HG02759 (cell line): Measurements from ENCODE around the gene CFAP45.
"Not testable (repeated sequence)": the region's sequence is repeated elsewhere in the genome, so short reads cannot be mapped to it uniquely, and the experiment has no call there.

Experiments used
- ATAC-seq: cut with Tn5 transposase; IDR thresholded peaks from one replicate; pipeline ENCODE4 v1.9.1; 2021; ENCODE audit warnings: mild to moderate bottlenecking, moderate library complexity; ENCODE audit not compliant: unreplicated experiment

The CFAP45 gene

DNA sequence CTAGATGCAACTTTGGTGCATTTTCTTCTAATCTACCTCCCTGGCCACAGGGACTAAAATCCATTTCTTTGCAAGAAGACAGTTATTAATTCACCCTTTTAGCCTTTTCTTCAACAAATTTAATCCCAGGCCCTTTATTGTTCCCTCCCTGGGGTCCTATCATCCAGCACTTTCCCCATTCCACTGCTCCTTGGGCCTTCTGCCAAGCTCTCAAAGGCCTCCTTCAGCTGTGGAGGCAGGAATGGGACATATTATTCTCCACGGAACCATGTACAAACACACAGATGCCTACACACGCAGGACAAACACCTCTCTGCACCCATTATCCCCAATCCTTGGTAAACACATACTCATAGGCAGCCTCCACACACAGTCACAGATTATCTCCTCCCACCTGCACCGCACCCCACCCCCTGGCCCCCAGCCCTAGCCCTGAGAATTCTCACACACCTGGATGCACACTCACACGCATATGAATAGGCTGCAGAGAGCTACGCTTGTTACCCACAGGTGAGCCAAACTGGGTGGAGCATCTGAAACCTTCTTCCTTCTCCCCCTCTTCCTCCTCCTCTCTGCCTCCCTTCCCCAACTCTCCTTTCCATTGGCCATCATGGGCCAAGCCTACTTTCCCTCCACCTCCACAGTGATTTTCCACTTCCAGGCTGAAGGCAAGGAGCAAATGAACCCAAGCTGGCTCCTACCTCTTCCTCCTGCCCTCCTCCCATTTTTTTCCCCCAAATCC is 13.7 kb upstream of the CFAP45 start:
- ATAC-seq = no peak

DNA sequence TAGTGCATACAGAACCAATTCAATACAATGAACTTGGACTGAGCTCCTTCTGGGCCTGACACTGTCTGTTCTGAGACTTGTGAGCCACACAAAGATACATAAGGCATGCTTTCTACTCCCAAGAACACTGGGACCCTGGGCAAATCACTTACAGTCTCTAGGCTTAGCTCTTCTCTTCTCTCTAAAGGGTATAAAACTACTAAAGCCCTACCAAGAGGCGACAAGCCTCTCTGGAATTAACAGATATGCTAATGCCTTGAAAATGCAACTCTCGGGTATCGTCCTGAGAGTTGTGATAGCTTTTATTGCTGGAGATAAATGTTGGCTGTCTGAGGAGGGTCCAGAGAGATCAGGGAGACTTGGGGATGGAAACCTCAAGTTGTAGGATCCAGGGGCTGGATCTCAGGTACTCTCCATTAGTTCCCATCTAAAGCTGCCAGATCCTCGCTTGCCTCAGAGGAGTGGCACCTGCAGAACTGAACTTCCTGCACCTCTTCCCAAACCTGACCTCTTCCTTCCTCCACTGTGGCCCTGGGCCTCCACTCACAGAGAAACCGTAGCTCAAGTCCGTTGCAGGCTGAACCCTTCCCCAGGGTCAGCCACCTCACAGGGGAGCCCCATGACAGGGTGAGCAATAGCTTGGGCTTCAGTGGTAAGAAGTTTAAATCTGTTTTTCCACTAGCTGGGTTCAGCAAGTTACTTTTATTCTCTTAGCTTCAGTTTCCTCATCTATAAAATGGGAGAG is 11.5 kb upstream of the CFAP45 start:
- no peak for ATAC-seq

DNA sequence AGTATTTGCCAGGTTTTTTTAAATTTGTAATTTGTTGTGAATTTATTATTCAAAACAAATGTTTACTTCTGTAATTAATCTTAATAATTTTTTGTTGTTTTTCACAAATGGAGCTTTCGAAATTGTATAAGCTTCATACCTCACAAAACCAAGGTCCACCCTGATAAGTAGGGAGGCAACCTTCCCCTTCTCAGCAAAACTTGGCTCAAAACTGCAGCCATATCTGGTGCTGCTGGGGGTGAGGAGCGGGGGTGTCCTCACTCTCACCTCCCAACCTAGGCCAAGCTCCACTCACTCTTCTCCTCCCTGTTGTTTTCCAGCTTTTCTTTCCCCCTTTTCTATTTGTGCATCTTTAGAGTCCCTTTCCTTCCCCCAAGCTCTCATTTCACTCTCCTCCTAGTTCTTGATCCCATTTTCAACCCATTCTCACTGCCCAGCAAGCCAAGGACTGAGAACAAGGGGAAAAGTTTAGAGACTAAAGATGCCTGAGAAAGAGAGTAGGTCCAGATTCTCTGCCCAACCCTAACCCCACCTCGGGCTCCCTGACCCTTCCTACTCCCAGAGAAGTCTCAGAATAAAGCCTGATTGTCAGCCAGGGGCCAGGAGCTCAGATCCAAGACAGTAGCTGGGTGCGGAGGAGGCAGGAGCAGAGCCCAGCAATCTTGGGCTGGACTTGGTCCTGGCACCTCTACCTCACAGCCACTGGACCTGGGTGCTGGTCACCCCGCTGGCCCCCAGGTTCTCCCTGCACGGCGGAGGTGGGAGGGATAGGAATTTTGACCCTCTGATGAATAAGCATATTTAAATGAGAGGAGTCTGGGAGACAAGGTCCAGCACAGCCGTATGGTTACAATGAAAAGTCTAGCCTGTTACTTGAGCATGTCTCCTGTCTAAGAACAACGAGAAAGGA is 8.3 kb upstream of the CFAP45 start:
- ATAC-seq = no peak

DNA sequence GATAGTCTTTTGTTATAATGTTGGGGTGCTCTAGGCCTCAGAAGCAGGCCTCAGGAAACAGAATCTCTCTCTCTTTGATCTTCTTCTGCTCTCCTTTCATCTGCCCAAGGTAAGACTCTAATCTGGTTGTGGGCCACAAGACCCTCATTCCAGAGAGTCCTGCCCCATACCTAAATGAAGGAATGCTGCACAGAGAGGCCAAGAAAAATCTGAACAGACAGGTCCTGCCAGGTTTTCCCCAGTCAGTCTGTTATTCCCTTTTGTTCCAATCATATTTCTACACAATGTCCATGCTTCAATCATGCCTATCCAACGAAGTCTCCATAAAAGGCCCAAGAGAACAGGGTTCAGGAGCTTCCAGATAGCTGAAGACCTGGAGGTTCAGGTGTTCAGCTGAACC is 7.0 kb upstream of the CFAP45 start:
- no peak for ATAC-seq

DNA sequence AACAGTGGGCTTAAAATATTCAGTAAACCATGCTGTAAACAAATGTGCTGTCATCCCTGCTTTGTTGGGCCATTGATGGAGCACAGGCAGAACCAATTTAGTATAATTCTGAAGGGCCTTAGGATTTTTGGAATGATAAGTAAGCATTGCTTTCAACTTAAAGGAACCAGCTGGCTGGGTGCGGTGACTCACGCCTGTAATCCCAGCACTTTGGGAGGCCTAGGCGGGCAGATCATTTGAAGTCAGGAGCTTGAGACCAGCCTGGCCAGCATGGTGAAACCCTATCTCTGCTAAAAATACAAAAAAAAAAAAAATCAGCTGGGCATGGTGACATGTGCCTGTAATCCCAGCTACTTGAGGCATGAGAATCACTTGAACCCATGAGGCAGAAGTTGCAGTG is 4.1 kb upstream of the CFAP45 start:
- not testable (repeated sequence) for ATAC-seq

DNA sequence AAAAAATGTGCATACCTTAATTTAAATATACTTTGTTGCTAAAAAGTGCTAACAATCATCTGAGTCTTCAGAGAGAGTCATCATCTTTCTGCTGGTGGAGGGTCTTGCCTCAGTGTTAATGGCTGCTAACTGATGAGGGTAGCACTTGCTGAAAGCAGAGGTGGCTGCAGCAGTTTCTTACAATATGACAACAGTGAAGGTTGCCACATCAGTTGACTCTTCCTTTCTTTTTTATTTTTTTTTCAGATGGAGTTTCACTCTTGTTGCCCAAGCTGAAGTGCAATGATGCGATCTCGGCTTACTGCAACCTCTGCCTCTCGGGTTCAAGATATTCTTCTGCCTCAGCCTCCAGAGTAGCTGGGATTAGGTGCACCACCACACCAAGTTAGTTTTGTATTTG is 2.6 kb upstream of the CFAP45 start:
- no peak for ATAC-seq

DNA sequence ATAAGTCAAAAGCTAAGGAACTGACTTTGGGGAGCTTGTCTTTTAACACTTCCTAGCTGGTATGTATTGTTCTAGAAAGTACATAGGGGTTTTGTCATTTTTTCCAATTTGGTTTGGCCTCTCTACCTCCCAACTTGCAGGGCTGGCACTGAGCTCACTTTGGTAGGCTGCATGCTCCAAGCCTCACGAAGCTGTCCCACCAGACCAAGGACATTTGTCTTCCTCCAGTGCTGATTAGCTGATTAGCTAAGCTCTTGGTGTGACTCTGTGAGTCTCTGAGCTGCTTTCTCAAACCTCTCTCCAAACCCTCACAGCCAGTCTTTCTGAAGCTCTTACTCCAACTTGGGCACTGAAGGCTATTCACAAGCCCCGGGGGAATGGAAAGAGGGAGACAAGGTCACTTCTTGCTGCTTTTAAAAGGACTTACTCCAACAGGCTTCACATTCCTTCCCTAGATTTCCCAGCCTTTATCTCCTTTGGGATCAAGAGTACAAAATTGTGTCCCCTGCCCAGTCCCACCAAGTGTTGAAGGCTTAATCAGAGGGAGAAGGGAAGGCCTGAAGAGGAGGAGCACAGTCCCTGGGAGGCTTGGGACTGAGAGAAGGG is 893 bp upstream of the CFAP45 start:
- ATAC-seq = no peak

DNA sequence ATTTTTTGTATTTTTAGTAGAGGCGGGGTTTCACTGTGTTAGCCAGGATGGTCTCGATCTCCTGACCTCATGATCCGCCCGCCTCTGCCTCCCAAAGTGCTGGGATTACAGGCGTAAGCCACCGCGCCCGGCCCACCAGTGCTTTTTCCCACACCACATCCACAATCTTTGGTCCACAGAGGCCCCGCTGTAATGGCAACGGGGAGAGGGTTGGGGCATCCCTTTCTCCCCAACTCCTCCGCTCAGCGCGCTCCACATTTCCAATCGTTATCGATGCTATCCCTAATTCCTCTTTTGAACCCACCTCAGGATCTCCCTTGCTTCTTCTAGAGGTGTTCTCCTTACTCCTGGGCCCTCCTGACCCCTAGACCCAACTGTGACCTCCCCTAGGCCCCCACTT is 331 bp downstream of the CFAP45 start:
- not testable (repeated sequence) for ATAC-seq

DNA sequence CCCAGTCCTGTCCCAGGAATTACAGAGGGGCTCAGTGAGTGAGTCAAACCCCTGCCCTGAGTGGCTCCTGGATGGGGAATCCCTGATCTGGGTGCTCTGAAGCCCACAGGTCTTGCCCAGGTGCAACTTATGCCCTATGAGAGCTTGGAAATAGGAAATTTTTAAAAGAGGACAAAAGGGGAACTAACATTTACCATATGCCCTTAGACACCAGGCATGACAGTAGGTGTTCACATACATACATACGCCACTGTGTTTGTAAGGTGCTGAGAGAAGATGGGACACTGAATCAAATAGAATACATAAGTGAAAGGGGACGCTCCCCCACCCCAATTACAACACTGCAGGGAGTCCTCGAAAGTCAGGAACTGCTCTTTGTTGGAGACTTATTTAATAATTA is 1.4 kb downstream of the CFAP45 start:
- ATAC-seq = no peak

DNA sequence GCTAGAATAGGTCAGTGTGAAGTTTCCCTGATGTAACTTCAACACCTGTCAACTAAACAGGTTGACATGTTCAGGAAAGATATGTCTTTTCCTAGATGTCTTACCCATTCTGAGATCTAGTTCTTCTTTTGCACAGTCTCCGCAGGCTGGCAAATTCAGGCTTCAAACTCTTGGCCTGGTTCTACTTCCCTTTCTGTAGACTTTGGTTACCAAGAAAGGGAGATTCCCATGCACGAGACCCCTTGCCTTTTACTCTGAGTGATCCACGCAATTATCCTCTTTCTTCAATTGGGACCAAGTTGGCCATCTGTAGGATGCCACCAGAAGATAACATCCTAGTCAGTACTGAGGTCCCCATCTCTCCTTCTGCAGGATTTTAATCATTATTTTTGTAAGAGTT is 2.0 kb downstream of the CFAP45 start:
- no peak for ATAC-seq

DNA sequence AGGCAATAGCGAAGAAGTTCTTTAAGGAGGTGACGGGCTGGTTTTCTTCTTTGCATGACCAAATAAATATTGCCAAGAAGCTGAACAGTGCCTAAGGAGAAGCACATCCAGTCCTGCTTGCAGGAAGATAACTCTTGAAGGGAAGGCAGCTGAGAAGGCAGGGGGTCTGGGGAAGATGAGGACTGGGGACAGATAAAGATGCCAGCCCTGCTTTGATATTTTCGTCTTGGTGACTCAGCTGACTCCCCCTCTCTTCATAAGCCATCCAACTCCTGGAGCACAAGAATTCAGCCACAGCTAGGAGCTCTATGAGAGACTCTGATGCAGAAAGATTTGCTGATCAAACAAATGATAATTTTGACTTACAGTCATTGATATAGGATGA is 3.4 kb downstream of the CFAP45 start:
- no peak for ATAC-seq

DNA sequence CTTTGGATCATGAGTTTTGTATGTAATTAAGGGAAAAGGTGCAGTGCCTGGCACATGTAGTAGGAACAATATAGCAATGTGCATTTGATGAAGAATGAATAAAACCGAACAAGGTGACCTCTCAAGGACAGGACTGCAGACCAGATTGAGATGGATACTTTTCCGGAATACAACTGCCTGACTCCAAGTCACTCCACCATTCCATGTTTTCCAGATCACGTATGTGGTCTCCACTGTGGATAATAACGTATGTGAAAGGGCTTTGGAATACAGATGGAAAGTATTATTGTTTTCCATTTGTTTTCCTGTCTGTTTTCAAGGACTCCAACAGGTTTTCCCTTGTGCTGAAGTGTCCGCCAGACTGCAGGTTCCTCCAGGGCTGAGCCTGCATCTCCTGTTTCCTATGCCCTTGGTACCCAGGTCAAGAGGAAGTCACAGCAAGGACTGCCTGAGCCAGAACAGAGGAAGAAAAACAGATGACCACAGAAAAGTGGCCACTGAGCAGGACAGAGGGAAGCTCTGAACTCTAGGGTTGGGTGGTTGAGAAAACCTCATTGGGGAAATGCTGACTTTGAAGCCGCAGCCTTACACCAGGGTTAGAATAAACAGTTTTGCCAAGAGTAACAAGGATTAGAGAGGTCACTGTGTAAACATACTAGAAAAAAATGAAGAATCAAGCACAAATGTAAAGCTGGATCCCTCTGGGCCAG is 4.0 kb downstream of the CFAP45 start:
- ATAC-seq = no peak

DNA sequence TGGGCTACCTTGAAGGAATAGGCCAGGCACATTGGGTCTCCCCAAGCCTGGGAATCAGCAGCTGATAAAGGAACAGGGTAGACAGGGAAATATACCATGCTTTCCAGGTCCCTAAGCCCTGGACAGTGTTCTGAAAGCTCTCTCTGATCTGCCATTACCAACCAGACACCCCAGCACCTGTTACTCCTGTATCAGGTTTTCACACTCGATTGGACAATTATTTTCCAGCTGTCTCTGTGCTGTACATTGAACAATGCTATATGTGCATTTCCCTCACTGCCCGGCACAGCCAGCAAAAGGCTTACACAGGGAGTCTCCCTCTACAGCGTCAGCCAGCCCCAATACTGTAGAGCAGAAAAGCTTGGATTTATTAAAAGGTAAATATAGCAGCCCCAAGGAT is 4.7 kb downstream of the CFAP45 start:
- no peak for ATAC-seq

DNA sequence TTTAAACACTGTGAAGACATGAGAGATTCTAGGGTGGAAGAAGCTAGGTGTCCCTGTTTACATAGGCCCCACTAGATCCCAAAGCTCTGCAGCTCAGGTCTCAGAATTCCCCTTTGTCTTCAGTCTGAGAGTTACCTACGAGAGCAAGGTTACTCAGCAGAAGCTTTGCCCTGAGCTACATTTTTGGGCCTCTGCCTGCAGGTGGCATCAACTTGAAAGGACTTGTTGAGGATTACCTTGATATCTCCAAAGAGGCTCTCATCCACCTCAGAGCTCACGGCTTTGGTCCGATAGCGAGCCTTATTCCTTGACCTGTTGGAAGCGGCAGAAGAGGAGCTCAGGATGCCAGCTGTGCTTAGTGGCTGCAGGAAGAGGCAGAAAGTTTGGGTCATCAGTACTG is 7.0 kb downstream of the CFAP45 start:
- no peak for ATAC-seq

DNA sequence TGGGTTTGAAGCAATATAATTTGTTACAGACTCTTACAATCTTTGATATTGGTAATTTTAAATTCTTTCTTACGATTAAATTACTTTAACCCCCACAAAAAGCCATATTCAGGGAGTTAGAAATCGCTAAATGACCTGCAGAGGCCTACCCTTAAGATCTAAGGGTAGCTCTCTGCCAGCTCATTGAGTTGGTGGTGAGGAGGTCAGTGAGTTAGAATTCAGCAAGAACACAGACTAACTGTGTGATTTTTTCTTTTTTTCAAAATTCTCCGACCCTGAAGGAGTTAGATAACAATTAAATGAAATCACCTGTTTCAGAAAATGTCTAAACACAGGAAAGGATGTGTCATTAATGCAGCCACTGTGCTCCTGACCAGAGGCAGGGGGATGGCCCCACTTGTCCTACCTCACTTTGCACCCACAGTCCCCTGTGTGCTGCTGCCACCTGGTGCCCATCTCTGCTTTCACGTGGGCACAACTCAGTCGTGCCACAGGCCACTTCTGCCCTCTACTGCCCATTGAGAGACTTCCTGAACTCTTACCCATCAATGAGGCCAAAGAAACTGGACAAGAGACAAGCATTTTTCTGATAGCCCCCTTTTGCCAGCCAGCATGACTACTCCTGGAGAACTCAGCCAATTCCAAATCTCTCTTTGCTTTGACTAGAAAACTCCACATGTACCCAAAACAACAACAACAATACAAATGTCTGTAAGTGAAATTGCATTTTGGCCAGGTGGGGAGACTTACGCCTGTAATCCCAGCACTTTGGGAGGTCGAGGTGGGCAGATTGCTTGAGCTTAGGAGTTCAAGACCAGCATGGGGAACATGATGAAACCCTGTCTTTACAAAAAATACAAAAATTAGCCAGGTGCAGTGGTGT is 8.4 kb downstream of the CFAP45 start:
- ATAC-seq = peak; percentile 69

DNA sequence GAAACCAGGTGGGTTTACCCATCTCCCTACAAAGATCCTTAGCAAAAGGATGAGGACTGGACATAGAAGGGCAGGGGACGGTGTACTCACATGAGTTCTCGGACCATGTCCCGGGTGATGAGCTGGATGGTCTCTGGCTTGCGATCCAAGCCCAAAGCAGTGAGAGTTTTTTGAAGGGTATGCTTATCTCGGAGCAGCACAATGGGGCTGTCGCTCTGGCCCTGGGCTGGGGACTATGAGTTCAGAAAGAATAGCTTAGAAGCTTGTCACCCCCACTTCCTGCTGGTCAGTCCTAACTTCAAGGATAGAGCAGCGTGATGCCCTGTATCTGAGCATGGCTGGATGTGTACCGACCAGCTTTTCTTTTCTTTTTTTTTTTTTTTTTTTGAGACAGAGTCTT is 9.6 kb downstream of the CFAP45 start:
- ATAC-seq = no peak

DNA sequence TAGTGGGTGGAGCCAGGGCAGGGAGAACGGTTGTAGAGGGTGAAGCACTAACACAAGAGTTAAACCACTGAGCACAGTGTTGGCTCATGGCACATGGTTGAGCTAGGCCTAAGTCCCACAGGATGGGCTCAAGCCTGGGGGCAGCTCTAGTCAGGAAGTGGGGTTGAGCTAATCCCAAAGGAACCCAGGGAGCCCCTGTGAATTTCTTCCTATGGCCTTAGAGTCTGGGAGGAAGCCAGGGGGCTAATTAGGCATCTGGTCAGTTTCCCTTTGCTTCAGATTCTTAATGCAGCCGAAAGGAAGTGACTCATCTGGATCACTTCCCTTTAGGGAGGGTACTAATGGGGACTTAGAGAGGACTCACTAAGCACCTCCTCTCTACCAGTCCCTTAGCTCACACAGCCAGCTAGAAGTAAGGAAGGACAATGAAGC is 10.1 kb downstream of the CFAP45 start:
- peak; percentile 91 for ATAC-seq

DNA sequence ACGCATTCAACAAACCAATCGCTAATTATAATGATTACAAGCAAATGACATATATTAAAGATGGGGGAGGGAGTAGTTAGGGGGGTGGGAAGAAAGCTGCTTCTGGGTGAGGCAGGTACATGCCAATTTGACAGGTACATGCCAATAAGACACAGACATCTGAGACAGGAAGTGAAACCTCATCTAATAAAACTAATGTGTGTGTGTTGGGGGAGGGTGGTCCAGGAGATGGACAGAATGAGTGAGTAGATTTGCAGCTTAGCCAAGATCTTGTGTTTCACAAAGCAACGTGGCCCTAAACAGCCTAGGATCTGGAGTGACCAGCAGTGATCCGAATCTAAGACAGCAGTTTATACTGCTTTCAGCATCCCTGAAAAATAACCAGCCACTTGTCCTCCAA is 10.8 kb downstream of the CFAP45 start:
- ATAC-seq = no peak

DNA sequence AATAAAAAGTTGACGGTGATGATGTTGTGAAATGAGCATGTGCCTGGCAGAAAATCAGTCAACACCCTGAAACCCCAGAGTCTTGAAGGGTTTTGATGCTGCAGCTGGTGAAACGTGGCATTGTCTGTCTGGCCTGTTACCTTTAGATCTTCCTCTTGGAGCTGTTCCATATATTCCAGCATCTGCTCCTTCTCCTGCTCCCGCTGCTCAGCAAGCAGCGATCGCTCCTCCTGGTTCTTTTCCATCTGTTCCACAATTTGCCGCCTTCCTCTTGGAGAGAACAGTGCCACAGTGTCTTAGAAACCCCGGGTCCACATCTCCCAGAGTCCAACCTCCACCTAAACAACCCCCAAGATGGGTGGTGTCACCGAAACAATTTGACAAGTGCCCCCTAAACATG is 15.7 kb downstream of the CFAP45 start:
- ATAC-seq = no peak

DNA sequence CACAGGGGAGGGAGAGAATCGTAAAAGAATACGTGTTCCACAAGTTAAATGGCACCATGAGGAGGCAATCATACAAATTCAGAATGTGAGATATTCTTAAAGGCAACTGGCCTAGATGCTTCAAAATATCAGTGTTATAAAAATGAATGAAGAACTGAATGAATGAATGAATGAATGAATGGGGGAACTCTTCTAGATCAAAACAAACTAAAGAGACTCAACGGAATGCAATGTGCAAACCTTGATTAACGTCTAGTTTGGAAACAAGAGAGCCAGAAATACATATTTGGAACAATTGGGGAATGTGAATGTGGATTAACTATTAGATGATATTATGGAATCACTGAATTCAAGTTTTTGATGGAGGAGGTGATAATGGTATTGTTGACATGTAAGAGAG is 16.8 kb downstream of the CFAP45 start:
- ATAC-seq = no peak
